Urinary bladder (tissue), 4 donors: Measurements from ENCODE around the gene RNASE7. TPM values are rescaled to one million over a fixed set of nuclear protein-coding genes. Genes with fewer than 3 reads are reported as not detected.
A peak's percentile ranks its signal among the peaks of the same experiment; 100 is the strongest.

Source experiments
- DNase-seq: peaks from one replicate; pipeline ENCODE4 v3.0.0-alpha.2; 2015; ENCODE audit errors: extremely low spot score
- H3K27ac ChIP-seq: one replicate; pipeline ENCODE4 v1.5.1; 2013; ENCODE audit warnings: low read depth, mild to moderate bottlenecking, moderate library complexity
- H3K36me3 ChIP-seq: one replicate; pipeline ENCODE4 v1.6.1; 2013; ENCODE audit warnings: mild to moderate bottlenecking, moderate library complexity; ENCODE audit not compliant: insufficient read depth
- H3K4me1 ChIP-seq: one replicate; pipeline ENCODE4 v1.6.1; 2013; ENCODE audit warnings: mild to moderate bottlenecking, moderate library complexity; ENCODE audit not compliant: insufficient read depth
- H3K4me3 ChIP-seq: one replicate; pipeline ENCODE4 v1.5.1; 2013; ENCODE audit warnings: low read depth, low read length
- WGBS: extraction: QIAGEN DNeasy Blood & Tissue Kit; methylation state at CpG from one replicate; pipeline ENCODE4 v1.1.7; 2013; 5-methylcytosine and 5-hydroxymethylcytosine counted together
- polyA plus RNA-seq: library from polyadenylated mRNA; stranded (reverse); fragments of 200-250 nt; gene quantifications from one replicate; pipeline ENCODE4 v1.2.3, GENCODE V29; 2013
- total RNA-seq: library from RNA; depleted of rRNA; stranded (reverse); fragments of >200 nt; gene quantifications from one replicate; pipeline ENCODE4 v1.2.3, GENCODE V29; 2014
- donor health status: healthy with polysubstance abuse.
- donor health status: healthy.

RNASE7 gene
- total and polyA plus RNA-seq, 2 donors = 0.06 TPM; not detected in 1

GRCh38 chr14:21071225-21072030, 29.3 kb downstream of the RNASE7 start:
- peak; percentile 86 for DNase-seq
- under 1% methylated on average over 37 of the region's 37 CpGs for WGBS
- H3K4me3 ChIP-seq = peak overlapping the region; percentile 62
- H3K4me1 ChIP-seq = no peaks in the 10 kb centered on the region
- peaks cover 2% of the 10 kb centered on the region for H3K36me3 ChIP-seq
- H3K27ac ChIP-seq = peak overlapping the region; percentile 73

- Histone ChIP-seq H3K4me3 (no peak overlapping the region), H3K4me1 (no peaks in the 10 kb centered on the region), H3K27ac (peak overlapping the region; percentile 73), H3K36me3 (peaks cover 2% of the 10 kb centered on the region)
- peak; percentile 20 for DNase-seq
- 25% methylated on average over 4 of the region's 4 CpGs for WGBS
These were observed 29.9 kb downstream of the RNASE7 start for GRCh38 chr14:21072031-21072473.

- H3K27ac ChIP-seq = no peak overlapping the region
- peaks cover 2% of the 10 kb centered on the region for H3K36me3 ChIP-seq
- DNase-seq = no peak
- WGBS = 88% methylated on average over 9 of the region's 9 CpGs
- H3K4me3 ChIP-seq = no peak overlapping the region
- no peaks in the 10 kb centered on the region for H3K4me1 ChIP-seq
These were observed 30.7 kb downstream of the RNASE7 start for GRCh38 chr14:21072781-21073339.

GRCh38 chr14:21073921-21074320, 31.8 kb downstream of the RNASE7 start:
- Histone ChIP-seq H3K4me1 (no peaks in the 10 kb centered on the region), H3K36me3 (peaks cover 2% of the 10 kb centered on the region), H3K4me3 (no peak overlapping the region), H3K27ac (no peak overlapping the region)
- 89% methylated on average over 9 of the region's 9 CpGs for WGBS
- DNase-seq = no peak

GRCh38 chr14:21074398-21075272, 32.5 kb downstream of the RNASE7 start:
- Histone ChIP-seq H3K4me3 (no peak overlapping the region), H3K36me3 (peaks cover 2% of the 10 kb centered on the region), H3K4me1 (no peaks in the 10 kb centered on the region), H3K27ac (no peak overlapping the region)
- DNase-seq = no peak
- WGBS = 89% methylated on average over 26 of the region's 26 CpGs

- DNase-seq = no peak
- WGBS = 85% methylated on average over 9 of the region's 9 CpGs
- Histone ChIP-seq H3K4me1 (no peaks in the 10 kb centered on the region), H3K27ac (no peak overlapping the region), H3K36me3 (peaks cover 3% of the 10 kb centered on the region), H3K4me3 (no peak overlapping the region)
These were observed 33.7 kb downstream of the RNASE7 start for GRCh38 chr14:21075719-21076437.

GRCh38 chr14:21077672-21078071, 35.5 kb downstream of the RNASE7 start:
- no peak overlapping the region for H3K27ac ChIP-seq
- H3K4me3 ChIP-seq = no peak overlapping the region
- DNase-seq = no peak
- WGBS = 86% methylated on average over 2 of the region's 2 CpGs
- H3K36me3 ChIP-seq = peaks cover 3% of the 10 kb centered on the region
- no peaks in the 10 kb centered on the region for H3K4me1 ChIP-seq

- no peak for DNase-seq
- Histone ChIP-seq H3K4me1 (no peaks in the 10 kb centered on the region), H3K27ac (no peak overlapping the region), H3K4me3 (no peak overlapping the region), H3K36me3 (peaks cover 3% of the 10 kb centered on the region)
- WGBS = 87% methylated on average over 5 of the region's 5 CpGs
These were observed 36.1 kb downstream of the RNASE7 start for GRCh38 chr14:21078287-21078686.

- Histone ChIP-seq H3K36me3 (peaks cover 3% of the 10 kb centered on the region), H3K27ac (no peak overlapping the region), H3K4me3 (no peak overlapping the region), H3K4me1 (no peaks in the 10 kb centered on the region)
- DNase-seq = no peak
- 84% methylated on average over 10 of the region's 10 CpGs for WGBS
These were observed 36.6 kb downstream of the RNASE7 start for GRCh38 chr14:21078726-21079125.

- Histone ChIP-seq H3K27ac (no peak overlapping the region), H3K36me3 (peaks cover 1% of the 10 kb centered on the region), H3K4me1 (no peaks in the 10 kb centered on the region), H3K4me3 (no peak overlapping the region)
- WGBS = 88% methylated on average over 30 of the region's 30 CpGs
- no peak for DNase-seq
These were observed 39.5 kb downstream of the RNASE7 start for GRCh38 chr14:21081521-21082142.

- WGBS = 84% methylated on average over 11 of the region's 11 CpGs
These were observed 41.6 kb downstream of the RNASE7 start for GRCh38 chr14:21083565-21084325.

GRCh38 chr14:21084396-21084795, 42.2 kb downstream of the RNASE7 start:
- no peak for DNase-seq
- Histone ChIP-seq H3K4me3 (no peak overlapping the region), H3K4me1 (no peaks in the 10 kb centered on the region), H3K36me3 (peaks cover 1% of the 10 kb centered on the region), H3K27ac (no peak overlapping the region)
- 85% methylated on average over 2 of the region's 2 CpGs for WGBS

More at GRCh38 chr14:21083565-21084325, 41.6 kb downstream of the RNASE7 start:
- Histone ChIP-seq H3K4me1 (no peaks in the 10 kb centered on the region), H3K27ac (no peak overlapping the region), H3K36me3 (peaks cover 1% of the 10 kb centered on the region), H3K4me3 (no peak overlapping the region)
- no peak for DNase-seq
